Umbilical cord (tissue), 2 donors: ENCODE results near the gene LEMD2. TPM values are rescaled to one million over a fixed set of nuclear protein-coding genes. Genes with fewer than 3 reads are reported as not detected.

Source experiments
- DNase-seq: peaks from one replicate; pipeline ENCODE4 v3.0.0-alpha.2; 2015; ENCODE audit warnings: low spot score
- total RNA-seq: library from RNA; depleted of rRNA; stranded (reverse); fragments of >200 nt; gene quantifications from one replicate; pipeline ENCODE4 v1.2.3, GENCODE V29; 2014; ENCODE audit warnings: low replicate concordance; ENCODE audit not compliant: insufficient read depth

LEMD2 gene
- total RNA-seq, 1 donor from 2014 or later = 29.4 TPM

DNA sequence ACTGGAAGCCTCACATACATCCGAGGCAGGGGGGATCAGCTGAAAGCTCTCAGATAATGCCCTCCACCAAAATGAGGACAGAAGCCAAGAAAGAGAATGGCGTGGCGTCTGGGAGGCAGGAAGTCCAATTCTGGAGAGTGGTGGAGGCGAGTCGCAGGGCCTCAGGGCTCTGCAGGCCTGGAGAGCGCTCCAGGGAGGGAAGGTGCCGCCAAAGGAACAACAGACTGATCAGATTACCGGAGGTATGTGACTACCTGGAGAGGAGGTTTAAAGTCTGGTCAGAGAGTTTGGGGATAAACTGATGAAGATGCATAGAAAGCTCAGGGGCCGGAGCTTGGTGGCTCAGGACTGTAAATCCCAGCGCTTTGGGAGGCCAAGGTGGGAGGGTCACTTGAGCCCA lies 31.0 kb downstream of the LEMD2 start:
- no peak for DNase-seq

GRCh38 chr6:33757113-33757512 lies 31.8 kb downstream of the LEMD2 start:
- no peak for DNase-seq

DNA sequence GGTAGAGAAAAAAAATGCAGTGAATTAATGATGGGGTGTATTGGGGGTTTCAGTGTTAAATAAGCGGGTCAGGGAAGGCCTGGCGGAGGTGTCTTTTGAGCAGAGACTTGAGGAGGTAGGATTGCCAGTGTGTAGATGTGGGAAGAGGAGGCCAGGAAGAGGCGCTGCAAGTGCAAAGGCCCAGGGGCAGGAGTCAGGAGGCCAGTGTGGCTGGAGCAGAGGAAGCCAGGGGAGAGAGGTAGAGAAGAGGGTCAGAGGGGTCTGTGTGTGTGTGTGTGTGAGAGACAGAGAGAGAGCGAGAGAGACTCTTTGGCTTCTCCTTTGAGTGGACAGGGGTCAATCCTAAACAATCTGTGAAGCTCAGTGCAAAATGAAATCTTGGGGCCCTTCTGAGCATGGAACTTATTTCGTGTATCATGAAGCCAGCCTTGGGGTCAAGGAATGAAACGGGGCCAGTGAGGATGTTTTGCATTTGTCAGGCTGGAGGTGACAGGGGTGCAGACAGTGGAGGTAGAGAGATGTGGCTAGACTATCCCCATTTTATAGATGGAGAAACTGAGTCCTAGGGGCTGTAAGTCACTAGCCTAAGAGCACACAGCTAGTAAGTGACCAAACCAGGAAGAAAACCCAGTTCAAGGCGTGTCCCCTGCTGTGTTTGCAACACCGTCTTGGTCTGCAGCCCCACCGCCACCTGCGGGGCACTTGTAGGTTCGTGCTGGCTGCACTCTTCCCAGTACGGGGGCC lies 32.5 kb downstream of the LEMD2 start:
- DNase-seq = no peak

DNA sequence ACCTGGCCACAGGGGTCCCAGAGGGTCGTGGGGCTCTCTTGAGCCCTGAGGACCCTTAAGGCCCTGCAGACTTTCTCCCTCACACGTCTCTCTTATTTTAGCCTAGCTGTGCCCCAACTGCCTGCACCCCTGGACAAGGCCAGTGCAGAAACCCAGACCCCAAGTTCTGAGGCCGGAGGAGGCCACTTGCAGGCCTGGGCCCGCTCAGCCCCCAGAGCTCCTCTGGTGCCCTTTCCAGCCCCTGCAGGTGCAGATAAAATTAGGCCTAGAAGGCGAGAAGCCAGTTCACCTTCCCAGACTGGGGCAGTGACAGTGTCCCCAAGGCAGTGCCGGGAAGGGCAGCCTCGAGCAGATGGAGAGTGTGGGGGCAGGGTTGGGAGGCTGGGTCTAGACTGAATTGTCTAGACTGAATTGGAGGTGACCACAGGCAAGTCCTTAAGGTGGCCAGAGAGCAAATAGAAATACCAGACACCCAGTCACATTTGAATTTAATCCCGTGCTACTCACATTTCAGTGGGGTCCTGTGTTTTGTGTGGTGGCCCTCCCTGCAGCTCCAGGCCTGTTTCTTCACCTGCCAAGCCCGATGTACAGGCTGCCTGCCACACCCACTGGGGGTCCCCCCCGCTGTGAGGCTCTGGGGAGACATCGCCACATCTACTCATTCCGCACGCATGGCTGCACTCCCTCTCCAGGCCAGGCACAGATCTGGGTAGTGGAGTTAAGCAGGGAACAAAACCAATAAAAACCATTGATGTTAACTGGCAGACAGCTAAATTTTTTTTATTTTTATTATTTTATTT lies 33.7 kb downstream of the LEMD2 start:
- no peak for DNase-seq

- no peak for DNase-seq
Measured at GRCh38 chr6:33754222-33754621, 34.7 kb downstream of the LEMD2 start.

DNA sequence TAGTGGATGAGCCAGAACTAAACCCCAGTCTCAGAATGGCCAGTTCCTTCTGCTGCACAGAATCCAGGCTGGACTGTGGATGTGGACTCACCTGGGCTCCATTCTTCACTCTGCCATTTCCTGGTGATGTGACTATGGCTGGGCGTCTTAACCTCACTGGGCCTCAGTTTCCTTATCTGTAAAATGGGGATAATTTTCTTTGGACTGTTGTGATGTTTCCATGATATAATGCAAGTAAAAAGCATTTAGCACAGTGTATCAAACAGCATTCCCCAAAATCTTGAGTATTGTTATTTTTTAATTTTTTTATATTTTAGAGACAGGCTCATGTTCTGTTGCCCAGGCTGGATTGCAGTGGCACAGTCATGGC lies 36.3 kb downstream of the LEMD2 start:
- no peak for DNase-seq

- peak; percentile 49 for DNase-seq
Measured at GRCh38 chr6:33751771-33752645, 36.9 kb downstream of the LEMD2 start.

GRCh38 chr6:33750244-33750991 lies 38.5 kb downstream of the LEMD2 start:
- DNase-seq = no peak

GRCh38 chr6:33749401-33749800 lies 39.5 kb downstream of the LEMD2 start:
- no peak for DNase-seq

DNA sequence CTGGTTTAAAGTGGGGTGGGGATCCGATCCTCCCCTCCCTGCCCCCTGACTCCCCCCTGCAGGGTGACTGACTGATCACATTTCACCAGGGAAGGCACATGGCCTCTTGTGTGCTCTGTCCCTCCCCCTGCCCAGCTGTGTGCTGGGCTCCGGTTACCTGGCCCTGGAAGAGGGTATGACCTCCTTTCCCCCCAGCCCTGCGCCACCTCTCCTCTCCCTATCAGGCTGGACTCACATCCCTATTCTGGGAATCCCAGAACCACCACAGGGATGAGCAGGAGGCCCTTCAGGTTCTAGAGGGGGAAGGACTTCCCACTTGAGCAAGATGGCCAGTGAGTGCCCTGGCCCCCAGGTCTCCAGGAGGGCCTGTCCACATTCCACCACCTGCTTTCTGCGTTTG lies 40.1 kb downstream of the LEMD2 start:
- no peak for DNase-seq

DNA sequence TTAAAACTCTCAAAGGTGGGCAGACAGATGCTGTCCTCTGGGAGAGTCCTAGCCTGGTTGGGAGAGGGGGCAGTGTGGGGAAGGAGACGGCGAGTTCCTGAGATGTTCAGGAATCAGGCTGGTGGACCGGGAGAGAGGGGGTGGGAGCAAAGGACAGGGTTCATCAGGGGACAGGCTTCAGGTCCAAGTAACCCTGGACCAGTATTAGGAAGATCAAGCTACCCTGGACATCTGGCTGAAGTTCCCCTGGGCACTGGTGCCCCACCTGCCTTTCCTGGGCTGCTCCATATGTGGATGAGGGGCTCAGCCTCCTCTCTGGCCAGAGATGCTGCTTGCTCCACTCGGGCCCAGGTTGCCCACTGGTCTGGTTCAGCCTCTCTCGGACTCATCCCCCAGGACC lies 41.1 kb downstream of the LEMD2 start:
- DNase-seq = no peak

DNA sequence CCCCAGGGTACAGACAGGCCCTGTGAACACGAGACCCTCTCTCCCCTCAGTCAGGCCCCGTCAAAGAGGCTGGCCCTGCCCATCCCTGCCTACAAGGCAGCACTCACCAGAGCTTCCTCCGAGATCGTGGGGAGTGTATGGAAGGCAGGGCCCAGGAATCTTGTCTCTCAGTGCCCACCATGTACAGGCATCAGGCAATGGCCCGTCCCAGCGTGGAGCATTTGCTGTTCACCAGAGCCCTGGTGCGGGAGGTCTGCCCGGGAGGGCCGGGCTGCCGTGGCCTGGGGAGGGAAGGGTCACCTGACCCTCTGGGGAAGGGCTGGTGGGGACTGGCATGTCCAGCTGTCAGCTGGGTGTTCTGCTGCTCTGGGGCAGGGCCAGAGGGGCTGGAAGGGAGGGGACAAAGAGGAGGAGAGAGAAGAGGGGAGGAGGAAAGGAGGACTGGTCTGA lies 42.3 kb downstream of the LEMD2 start, which contains the start of gene IP6K3:
IP6K3 (minus strand) TSS at position 255 of the 450 bp plus-strand sequence. CDS start 11,429 bp downstream, outside the sequence.
- DNase-seq = peak; percentile 74

DNA sequence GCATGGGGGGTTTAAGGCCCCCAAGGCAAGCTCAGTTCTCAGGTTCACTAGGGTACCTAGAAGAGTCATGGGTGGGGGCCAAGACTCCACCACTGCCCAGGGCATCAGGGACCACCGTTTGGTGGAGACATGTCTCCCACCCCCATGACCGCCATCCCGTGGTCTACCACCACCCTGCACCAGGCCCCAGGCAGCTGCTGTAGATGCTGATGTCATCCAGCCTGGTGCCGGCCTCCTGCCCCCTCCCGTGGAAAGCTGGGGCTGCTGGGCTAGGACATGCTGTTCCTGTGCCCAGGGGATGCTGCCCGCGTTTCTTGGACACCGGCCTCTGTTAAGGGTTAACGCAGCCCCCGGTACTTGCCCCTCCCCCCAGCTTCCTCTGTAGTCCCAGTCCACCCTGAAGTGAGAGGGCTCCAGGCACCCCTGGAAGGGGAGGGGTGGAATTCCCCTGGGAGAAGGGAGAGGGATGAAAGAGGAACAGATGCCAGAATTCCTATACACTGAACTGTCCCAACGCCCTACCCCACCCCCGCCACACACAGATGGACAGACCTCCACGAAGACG lies 42.8 kb downstream of the LEMD2 start:
- peak; percentile 63 for DNase-seq

DNA sequence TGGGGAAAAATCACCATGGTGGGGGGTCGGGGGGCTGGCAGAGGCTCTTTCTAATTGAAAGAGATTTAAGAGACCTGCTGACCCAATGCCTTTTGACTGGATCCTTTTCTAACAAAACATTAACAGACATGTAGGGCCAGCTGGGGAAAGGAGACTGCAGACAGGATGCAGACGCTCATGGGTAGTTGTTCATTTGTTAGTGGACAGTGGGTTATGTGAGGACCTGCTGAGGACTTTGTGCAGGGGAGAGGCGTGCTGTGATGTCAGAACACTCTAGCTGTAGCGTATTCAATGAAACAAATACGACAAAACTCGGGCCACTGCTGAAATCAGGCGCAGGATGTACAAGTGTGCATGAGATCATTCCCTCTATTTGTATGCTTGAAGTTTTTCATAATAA lies 43.4 kb downstream of the LEMD2 start:
- peak; percentile 26 for DNase-seq

DNA sequence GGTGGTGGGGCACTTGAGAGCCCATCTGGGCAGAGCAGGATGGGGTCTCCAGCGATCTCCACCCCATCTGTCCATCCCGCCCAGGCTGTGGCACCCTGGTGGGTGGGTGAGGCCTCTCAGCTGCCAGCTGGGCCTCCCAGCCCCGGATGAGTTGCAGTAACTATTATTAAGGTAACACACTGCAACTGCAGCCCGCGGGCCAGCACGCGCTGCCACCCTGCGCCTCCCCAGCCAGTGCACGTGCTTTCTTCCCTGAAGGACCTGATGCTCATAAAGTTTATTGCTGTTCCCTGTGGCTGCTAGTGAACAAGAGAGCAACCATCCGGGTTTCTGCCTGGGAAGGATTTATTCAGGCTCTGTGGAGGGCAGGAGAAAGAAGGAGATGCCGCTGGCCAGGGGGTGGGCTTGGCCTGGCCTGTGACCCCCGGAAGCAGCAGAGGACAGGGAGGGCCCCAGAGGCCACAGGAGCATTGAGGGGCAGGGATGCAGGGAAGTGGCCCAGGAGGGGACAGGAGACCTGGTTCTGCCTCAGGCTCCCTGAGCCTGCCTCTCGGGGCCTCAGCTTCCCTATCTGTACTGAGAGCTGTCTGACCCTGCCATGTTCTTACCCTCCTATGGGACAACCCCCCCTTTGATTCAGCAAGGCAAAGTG lies 43.9 kb downstream of the LEMD2 start:
- DNase-seq = peak; percentile 46

- peak; percentile 73 for DNase-seq
Measured at GRCh38 chr6:33744001-33744848, 44.7 kb downstream of the LEMD2 start.

DNA sequence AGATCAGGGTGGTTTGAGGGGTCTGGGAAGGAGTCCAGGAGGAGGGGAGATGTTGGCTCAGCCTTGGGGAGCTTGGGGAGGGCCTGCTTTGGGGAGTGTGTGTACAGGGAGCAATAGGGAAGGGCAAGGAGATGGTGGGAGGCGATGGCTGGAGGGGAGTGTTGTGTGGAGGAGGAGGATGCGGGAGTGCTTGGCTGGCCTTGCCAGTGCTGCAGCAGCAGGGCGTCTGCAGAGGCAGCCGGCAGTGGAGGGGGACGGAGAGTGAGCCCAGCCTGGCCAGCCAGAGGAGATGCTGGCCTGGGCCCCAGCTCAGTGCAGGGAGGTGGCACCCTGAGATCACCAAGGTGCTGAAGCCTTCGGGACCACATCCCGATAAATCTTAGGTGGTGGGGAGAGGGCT lies 46.1 kb downstream of the LEMD2 start:
- no peak for DNase-seq

GRCh38 chr6:33742092-33742491 lies 46.8 kb downstream of the LEMD2 start:
- DNase-seq = no peak

GRCh38 chr6:33740794-33741193 lies 48.1 kb downstream of the LEMD2 start:
- DNase-seq = no peak
